ENCODE results near the gene SNX3. TPM values are rescaled to one million over a fixed set of nuclear protein-coding genes. Genes with fewer than 3 reads are reported as not detected.
"Not testable (repeated sequence)": the region's sequence is repeated elsewhere in the genome, so short reads cannot be mapped to it uniquely, and the experiment has no call there.

The SNX3 gene
- total RNA-seq = 100 to 1,000 TPM in 1 of 2 experiments, 10 to 100 TPM in 1; 77.1 to 112 TPM

- Mint-ChIP-seq H3K36me3 (ENCODE audit: low read depth) (peaks cover 4% of the 10 kb centered on the region), H3K4me1 (peaks cover 23% of the 10 kb centered on the region), H3K9me3 (ENCODE audit: low read depth) (no peaks in the 10 kb centered on the region), H3K4me3 (peak within 1 kb of the TSS; percentile 80), H3K27ac (peak within 1 kb of the TSS; percentile 89), H3K27me3 (no peaks in the 10 kb centered on the region)
- ATAC-seq = peak; percentile 93
- intact Hi-C loops (cut with DNase I, micrococcal nuclease) = loop anchor here (1.0 to 10.0 kb wide), 13 partner anchors 33 to 1232 kb away; partner anchors contain the start of genes CEP57L1 (in 2 of the 2), AFG1L (in 1 of the 2), CD164 (in 1 of the 2) and MTRES1 (in 1 of the 2)
- POLR2A ChIA-PET = interaction anchor here (0.5 to 1.6 kb wide), 7 partner anchors 34 to 1110 kb away, joined by 3 to 17 read pairs (median 5); partner anchors contain the start of gene AFG1L
- DNase-seq = peak; percentile 94
- CTCF ChIA-PET = interaction anchor here (0.7 to 2.9 kb wide), 10 partner anchors 18 to 465 kb away, joined by 3 to 10 read pairs (median 4); partner anchors contain the start of gene AFG1L
Observed at GRCh38 chr6:108260809-108261569, at the start of gene SNX3. Gene SNX3 (minus strand): TSS chr6:108261040. CDS start chr6:108260921, 119 bp downstream.

- Mint-ChIP-seq H3K27ac (no peak overlapping the region), H3K9me3 (ENCODE audit: low read depth) (no peaks in the 10 kb centered on the region), H3K4me1 (no peaks in the 10 kb centered on the region), H3K27me3 (no peaks in the 10 kb centered on the region), H3K36me3 (ENCODE audit: low read depth) (no peaks in the 10 kb centered on the region), H3K4me3 (no peak overlapping the region)
- POLR2A ChIA-PET = no interaction called here
- ATAC-seq (no peak), DNase-seq (no peak)
- intact Hi-C loops (cut with DNase I, micrococcal nuclease) = no loop called here
- CTCF ChIA-PET = interaction anchor here (0.9 kb wide), 1 partner anchor 74 kb away, joined by 4 read pairs; no protein-coding TSS in a partner anchor
Observed at GRCh38 chr6:108309844-108310243, 49.0 kb upstream of the SNX3 start.

GRCh38 chr6:108308641-108309040 lies 47.8 kb upstream of the SNX3 start:
- H3K27ac Mint-ChIP-seq; H3K36me3 Mint-ChIP-seq (ENCODE audit: low read depth); intact Hi-C loops (cut with DNase I, micrococcal nuclease); H3K27me3 Mint-ChIP-seq; DNase-seq; H3K4me3 Mint-ChIP-seq; H3K9me3 Mint-ChIP-seq (ENCODE audit: low read depth); ATAC-seq; H3K4me1 Mint-ChIP-seq: not testable (repeated sequence)
- POLR2A ChIA-PET = interaction anchor here (0.6 kb wide), 1 partner anchor 566 kb away, joined by 6 read pairs; no protein-coding TSS in a partner anchor
- CTCF ChIA-PET = interaction anchor here (0.9 to 1.5 kb wide), 3 partner anchors 13 to 73 kb away, joined by 3 to 4 read pairs (median 3); no protein-coding TSS in a partner anchor

GRCh38 chr6:108304646-108305045 lies 43.8 kb upstream of the SNX3 start:
- H3K9me3 Mint-ChIP-seq (ENCODE audit: low read depth) = no peaks in the 10 kb centered on the region
- no peak for ATAC-seq
- intact Hi-C loops (cut with DNase I, micrococcal nuclease) = no loop called here
- no peaks in the 10 kb centered on the region for H3K36me3 Mint-ChIP-seq (ENCODE audit: low read depth)
- POLR2A ChIA-PET = no interaction called here
- DNase-seq = no peak
- CTCF ChIA-PET = interaction anchor here (1.6 kb wide), 1 partner anchor 188 kb away, joined by 4 read pairs; no protein-coding TSS in a partner anchor
- H3K27me3 Mint-ChIP-seq = no peaks in the 10 kb centered on the region
- H3K4me3 Mint-ChIP-seq = no peak overlapping the region
- H3K4me1 Mint-ChIP-seq = no peaks in the 10 kb centered on the region
- H3K27ac Mint-ChIP-seq = no peak overlapping the region

GRCh38 chr6:108302386-108302785 lies 41.5 kb upstream of the SNX3 start:
- H3K4me3 Mint-ChIP-seq = no peak overlapping the region
- ATAC-seq (no peak), DNase-seq (no peak)
- CTCF ChIA-PET = interaction anchor here (1.4 kb wide), 1 partner anchor 11 kb away, joined by 3 read pairs; no protein-coding TSS in a partner anchor
- no peak overlapping the region for H3K27ac Mint-ChIP-seq
- intact Hi-C loops (cut with DNase I, micrococcal nuclease) = no loop called here
- no peaks in the 10 kb centered on the region for H3K27me3 Mint-ChIP-seq
- POLR2A ChIA-PET = no interaction called here
- H3K36me3 Mint-ChIP-seq (ENCODE audit: low read depth) = no peaks in the 10 kb centered on the region
- H3K9me3 Mint-ChIP-seq (ENCODE audit: low read depth) = no peaks in the 10 kb centered on the region
- peaks cover 3% of the 10 kb centered on the region for H3K4me1 Mint-ChIP-seq

- Mint-ChIP-seq H3K27ac (peak overlapping the region; percentile 100), H3K4me3 (peak overlapping the region; percentile 99), H3K9me3 (ENCODE audit: low read depth) (no peaks in the 10 kb centered on the region), H3K4me1 (peaks cover 13% of the 10 kb centered on the region), H3K27me3 (no peaks in the 10 kb centered on the region), H3K36me3 (ENCODE audit: low read depth) (peaks cover 5% of the 10 kb centered on the region)
- intact Hi-C loops (cut with DNase I, micrococcal nuclease) = loop anchor here (1.0 to 10.0 kb wide), 9 partner anchors 34 to 1781 kb away; partner anchors contain the start of genes SEC63 (in 2 of the 2), AK9 (in 1 of the 2), FIG4 (in 1 of the 2) and OSTM1 (in 1 of the 2)
- ChIA-PET POLR2A (interaction anchor here (0.6 to 2.3 kb wide), 2 partner anchors 35 to 908 kb away, joined by 3 to 17 read pairs; partner anchors contain the start of gene SNX3), CTCF (interaction anchor here (1.6 kb wide), 2 partner anchors 13 to 34 kb away, joined by 3 to 10 read pairs; partner anchors contain the start of gene SNX3)
- ATAC-seq (peak; percentile 2), DNase-seq (no peak)
Observed at GRCh38 chr6:108295676-108296075, 34.8 kb upstream of the SNX3 start.

- ATAC-seq = peak; percentile 92
- DNase-seq = peak; percentile 93
- peak within 1 kb of the TSS; percentile 100 for H3K27ac Mint-ChIP-seq
- intact Hi-C loops (cut with DNase I, micrococcal nuclease) = loop anchor here (1.0 to 10.0 kb wide), 11 partner anchors 34 to 1780 kb away; partner anchors contain the start of genes SEC63 (in 2 of the 2), SNX3 (in 2 of the 2), AK9 (in 1 of the 2) and CEP57L1 (in 1 of the 2)
- no peaks in the 10 kb centered on the region for H3K27me3 Mint-ChIP-seq
- ChIA-PET CTCF (interaction anchor here (1.6 kb wide), 2 partner anchors 14 to 34 kb away, joined by 3 to 10 read pairs; partner anchors contain the start of gene SNX3), POLR2A (interaction anchor here (0.6 to 2.3 kb wide), 3 partner anchors 34 to 908 kb away, joined by 3 to 17 read pairs (median 3); partner anchors contain the start of gene SNX3)
- H3K4me1 Mint-ChIP-seq = peaks cover 13% of the 10 kb centered on the region
- peak within 1 kb of the TSS; percentile 99 for H3K4me3 Mint-ChIP-seq
- peaks cover 5% of the 10 kb centered on the region for H3K36me3 Mint-ChIP-seq (ENCODE audit: low read depth)
- H3K9me3 Mint-ChIP-seq (ENCODE audit: low read depth) = no peaks in the 10 kb centered on the region
Observed at GRCh38 chr6:108294727-108295625, 34.1 kb upstream of the SNX3 start, which contains the start of gene AFG1L. Gene AFG1L (plus strand): TSS chr6:108295054. CDS start chr6:108295080, 26 bp downstream.

GRCh38 chr6:108294297-108294726 lies 33.5 kb upstream of the SNX3 start:
- Mint-ChIP-seq H3K27ac (peak overlapping the region; percentile 100), H3K9me3 (ENCODE audit: low read depth) (no peaks in the 10 kb centered on the region), H3K27me3 (no peaks in the 10 kb centered on the region), H3K4me1 (peaks cover 10% of the 10 kb centered on the region), H3K4me3 (peak overlapping the region; percentile 99), H3K36me3 (ENCODE audit: low read depth) (peaks cover 5% of the 10 kb centered on the region)
- no peak for DNase-seq
- POLR2A ChIA-PET = interaction anchor here (0.7 to 2.3 kb wide), 2 partner anchors 33 to 512 kb away, joined by 3 to 17 read pairs; partner anchors contain the start of gene SNX3
- CTCF ChIA-PET = interaction anchor here (1.6 kb wide), 1 partner anchor 33 kb away, joined by 10 read pairs; the partner anchor contains the start of gene SNX3
- intact Hi-C loops (cut with DNase I, micrococcal nuclease) = loop anchor here (1.0 to 10.0 kb wide), 9 partner anchors 33 to 1780 kb away; partner anchors contain the start of genes SEC63 (in 2 of the 2), AK9 (in 1 of the 2), CEP57L1 (in 1 of the 2) and FIG4 (in 1 of the 2)
- ATAC-seq = peak; percentile 51

- intact Hi-C loops (cut with DNase I, micrococcal nuclease) = loop anchor here (1.0 to 10.0 kb wide), 9 partner anchors 32 to 1779 kb away; partner anchors contain the start of genes SEC63 (in 2 of the 2), AK9 (in 1 of the 2), CEP57L1 (in 1 of the 2) and FIG4 (in 1 of the 2)
- ATAC-seq (no peak), DNase-seq (no peak)
- ChIA-PET POLR2A (interaction anchor here (2.3 kb wide), 1 partner anchor 33 kb away, joined by 17 read pairs; the partner anchor contains the start of gene SNX3), CTCF (interaction anchor here (1.6 kb wide), 1 partner anchor 32 kb away, joined by 10 read pairs; the partner anchor contains the start of gene SNX3)
- peak overlapping the region; percentile 100 for H3K27ac Mint-ChIP-seq
- peaks cover 5% of the 10 kb centered on the region for H3K36me3 Mint-ChIP-seq (ENCODE audit: low read depth)
- peak overlapping the region; percentile 99 for H3K4me3 Mint-ChIP-seq
- H3K9me3 Mint-ChIP-seq (ENCODE audit: low read depth) = no peaks in the 10 kb centered on the region
- H3K27me3 Mint-ChIP-seq = no peaks in the 10 kb centered on the region
- peaks cover 10% of the 10 kb centered on the region for H3K4me1 Mint-ChIP-seq
Observed at GRCh38 chr6:108293527-108294296, 32.9 kb upstream of the SNX3 start.

All from activated CD4-positive, alpha-beta T cell treated with anti-CD3 and anti-CD28 coated beads for 36 hours (primary cell).